Fibroblast of peridontal ligament (primary cell): ENCODE measurements around the gene FGD5.
"Not testable (repeated sequence)": the region's sequence is repeated elsewhere in the genome, so short reads cannot be mapped to it uniquely, and the experiment has no call there.

Experiments
- DNase-seq: peaks from one replicate; pipeline ENCODE4 v3.0.0-alpha.2; 2010; ENCODE audit errors: extremely low read depth

The FGD5 gene

GRCh38 chr3:14806641-14807263 is 12.0 kb upstream of the FGD5 start:
- DNase-seq, result no peak

DNA sequence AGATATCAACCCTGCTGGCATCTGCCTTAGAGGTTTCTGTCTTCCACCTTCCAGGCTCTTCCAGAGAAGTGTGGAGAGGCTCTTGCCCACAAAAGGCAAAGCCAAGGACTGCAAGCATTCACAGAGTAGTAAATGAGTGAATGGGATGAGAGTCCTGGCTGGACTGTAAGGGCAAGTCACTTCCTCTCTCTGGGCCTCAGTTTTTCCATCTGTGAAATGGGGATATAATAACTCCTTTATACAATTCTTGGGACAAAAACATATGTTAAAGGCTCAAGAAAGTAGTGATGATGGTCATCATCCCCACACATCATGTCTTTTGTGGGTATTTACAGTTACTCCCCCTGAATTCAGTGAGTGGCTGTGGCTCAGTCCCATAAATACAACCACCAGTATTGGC is 10.7 kb upstream of the FGD5 start:
- DNase-seq, result no peak

GRCh38 chr3:14808502-14809266 is 10.1 kb upstream of the FGD5 start:
- no peak for DNase-seq

DNA sequence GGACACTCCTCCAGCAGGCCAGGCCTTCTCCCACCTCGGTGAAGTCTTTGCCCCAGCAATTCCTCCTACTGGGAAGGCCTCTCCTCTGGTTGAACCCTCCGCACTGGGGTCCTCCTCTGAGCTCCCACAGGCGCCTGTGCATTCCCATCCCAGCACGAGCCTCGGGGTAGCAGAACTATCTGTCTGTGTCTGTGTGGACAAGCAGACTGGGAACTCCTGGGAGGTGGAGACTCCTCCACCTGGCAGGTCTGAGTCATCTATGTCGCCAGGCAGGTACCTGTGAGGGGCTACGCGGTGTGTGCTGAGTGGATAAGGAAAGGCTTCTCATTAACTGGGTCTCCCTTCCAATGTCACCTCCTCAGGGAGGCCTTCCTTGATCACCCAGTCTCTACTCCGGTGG is 9.2 kb upstream of the FGD5 start:
- DNase-seq, result not testable (repeated sequence)

- DNase-seq, result no peak
Measured at GRCh38 chr3:14810070-14810791, 8.5 kb upstream of the FGD5 start.

- no peak for DNase-seq
Measured at GRCh38 chr3:14810801-14811661, 7.7 kb upstream of the FGD5 start.

DNA sequence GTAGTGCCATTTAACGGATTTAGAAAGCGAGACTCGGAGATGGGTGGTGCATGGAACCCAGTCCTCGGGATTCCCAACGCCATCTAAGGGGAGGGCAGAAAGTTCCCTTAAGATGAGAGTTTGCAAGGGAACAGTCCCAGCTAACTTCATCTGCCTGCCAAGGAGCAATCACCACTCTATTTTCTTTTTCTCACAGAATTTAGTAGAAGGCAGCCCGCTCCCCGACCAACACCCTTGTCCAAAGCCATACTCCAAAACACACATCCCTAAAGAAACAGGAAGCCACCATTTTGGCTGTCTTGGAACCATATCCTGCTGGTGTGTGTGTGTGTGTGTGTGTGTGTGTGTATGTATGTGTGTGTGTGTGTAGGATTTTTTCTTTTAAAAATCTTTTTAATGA is 7.1 kb upstream of the FGD5 start:
- no peak for DNase-seq

GRCh38 chr3:14812196-14812790 is 6.5 kb upstream of the FGD5 start:
- no peak for DNase-seq

- DNase-seq, result no peak
Measured at GRCh38 chr3:14814411-14814871, 4.3 kb upstream of the FGD5 start.

DNA sequence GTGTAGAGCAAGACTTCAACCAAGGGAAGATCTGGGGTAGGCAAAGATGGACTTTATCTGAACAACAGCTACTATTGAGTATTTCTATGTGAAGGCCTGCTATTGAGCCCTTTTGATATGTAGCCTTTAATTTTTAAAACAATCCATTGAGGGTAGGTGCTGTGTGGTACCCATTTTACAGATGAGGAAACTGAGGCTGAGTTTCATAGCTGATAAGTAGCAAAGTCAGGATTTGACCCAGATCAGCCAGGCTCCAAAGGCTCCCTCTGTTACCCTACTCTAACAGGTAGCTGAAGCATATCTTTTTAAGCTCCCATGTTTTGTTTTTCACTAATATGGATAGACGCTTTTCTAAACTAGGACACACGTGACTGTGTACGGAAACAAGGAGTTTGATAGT is 2.4 kb upstream of the FGD5 start:
- DNase-seq, result no peak

- DNase-seq, result no peak
Measured at GRCh38 chr3:14819671-14820070, 909 bp downstream of the FGD5 start.

DNA sequence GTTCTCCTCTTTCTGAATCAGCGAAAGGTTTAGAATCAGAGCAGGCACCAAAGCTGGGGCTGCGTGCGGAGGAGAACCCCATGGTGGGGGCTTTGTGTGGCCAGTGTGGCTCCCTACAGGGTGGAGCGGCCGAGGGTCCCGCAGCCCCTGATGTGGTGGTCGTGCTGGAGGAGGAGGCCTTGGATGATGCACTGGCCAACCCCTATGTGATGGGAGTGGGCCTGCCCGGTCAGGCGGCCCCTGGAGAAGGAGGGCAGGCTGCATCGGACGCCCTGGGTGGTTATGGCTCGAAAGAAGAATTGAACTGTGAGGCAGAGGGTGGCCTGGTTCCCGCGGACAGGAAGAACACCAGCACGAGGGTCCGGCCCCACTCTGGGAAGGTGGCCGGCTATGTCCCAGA is 1.4 kb downstream of the FGD5 start:
- DNase-seq, result no peak

DNA sequence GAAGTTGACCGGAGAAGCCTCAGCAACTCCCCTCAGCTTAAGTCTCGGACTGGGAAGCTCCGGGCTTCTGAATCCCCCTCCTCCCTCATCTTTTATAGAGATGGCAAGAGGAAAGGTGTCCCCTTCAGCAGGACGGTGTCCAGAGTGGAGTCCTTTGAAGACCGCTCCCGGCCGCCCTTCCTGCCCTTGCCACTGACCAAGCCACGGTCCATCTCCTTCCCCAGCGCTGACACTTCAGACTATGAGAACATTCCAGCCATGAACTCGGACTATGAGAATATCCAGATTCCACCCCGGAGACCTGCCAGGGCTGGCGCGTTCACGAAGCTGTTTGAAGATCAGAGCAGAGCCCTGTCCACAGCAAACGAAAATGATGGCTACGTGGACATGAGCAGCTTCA is 2.4 kb downstream of the FGD5 start:
- no peak for DNase-seq

DNA sequence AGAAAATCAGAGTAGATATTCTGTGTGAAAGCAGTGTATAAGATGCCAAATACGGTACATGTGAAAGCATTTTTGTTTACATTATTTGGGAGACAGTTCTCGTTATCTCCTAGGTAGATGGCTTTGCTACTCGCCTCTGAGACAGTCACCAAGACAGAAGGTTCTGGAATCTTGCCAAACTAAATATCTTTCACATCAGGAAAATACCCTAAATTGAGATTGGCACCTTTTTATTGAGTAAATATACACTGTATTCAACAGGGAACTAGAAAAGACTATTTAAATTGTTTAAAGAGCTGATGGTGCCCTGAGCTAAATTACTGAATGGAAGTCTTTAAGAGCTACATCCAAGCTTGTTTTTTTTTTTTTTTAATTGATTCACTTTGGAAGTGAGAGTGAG is 3.4 kb downstream of the FGD5 start:
- DNase-seq, result no peak

- no peak for DNase-seq
Measured at GRCh38 chr3:14822670-14823390, 4.1 kb downstream of the FGD5 start.

DNA sequence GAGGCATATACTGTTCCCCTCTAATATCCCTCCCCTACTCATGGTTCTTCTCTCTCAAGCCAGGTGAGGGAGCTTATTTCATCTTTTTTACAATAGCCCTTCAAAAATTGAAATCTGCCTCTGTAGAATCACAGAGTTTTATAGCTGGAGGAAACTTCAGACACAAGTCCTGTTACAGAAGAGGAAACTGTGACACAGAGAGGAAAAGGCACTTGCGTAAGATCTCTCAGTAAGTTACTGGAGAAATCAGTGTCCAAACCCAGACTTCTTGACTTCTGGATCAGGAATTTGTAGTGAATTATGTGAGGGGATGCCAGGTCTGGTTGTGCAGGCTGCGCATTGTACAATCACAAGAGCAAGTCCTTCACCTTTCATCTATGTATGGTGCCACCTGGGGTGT is 4.6 kb downstream of the FGD5 start:
- DNase-seq, result no peak

GRCh38 chr3:14823910-14824629 is 5.3 kb downstream of the FGD5 start:
- no peak for DNase-seq

DNA sequence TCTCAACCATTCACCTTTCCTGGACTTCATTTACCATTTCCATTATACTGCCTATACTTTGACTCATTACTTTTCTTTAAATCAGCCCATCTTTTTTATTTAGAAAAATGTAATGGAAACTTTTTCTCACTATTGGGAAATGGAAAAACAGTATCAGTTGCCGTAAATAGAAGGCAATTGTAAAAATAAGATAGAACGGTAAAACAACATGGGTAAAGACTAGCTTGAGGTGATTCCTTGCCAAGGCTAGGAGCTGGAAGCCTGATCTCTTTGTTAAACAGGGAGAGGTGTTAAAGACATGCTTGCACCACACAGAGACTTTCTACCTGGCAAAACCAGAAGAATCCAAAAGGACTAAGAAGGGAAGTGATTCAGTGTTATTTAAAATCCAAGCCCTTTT is 5.9 kb downstream of the FGD5 start:
- DNase-seq, result no peak

- no peak for DNase-seq
Measured at GRCh38 chr3:14826069-14826468, 7.3 kb downstream of the FGD5 start.

GRCh38 chr3:14827776-14828175 is 9.0 kb downstream of the FGD5 start:
- no peak for DNase-seq
